Stimulated activated CD8-positive, alpha-beta memory T cell treated with anti-CD3 and anti-CD28 coated beads, Interleukin-4, amount 100 ng/mL, for 24 hours (primary cell): Measurements from ENCODE around the gene ARHGAP18.

ENCODE experiments used
- DNase-seq: peaks from one replicate; pipeline ENCODE4 v3.0.0-alpha.2; 2020; ENCODE audit warnings: low read depth

Gene ARHGAP18

GRCh38 chr6:129709769-129710449, at the start of gene ARHGAP18:
Gene ARHGAP18, minus strand, starts transcription at chr6:129710177. Its CDS starts 41 bp downstream, at chr6:129710136.
- DNase-seq = peak; percentile 63

- no peak for DNase-seq
These were observed 45.8 kb upstream of the ARHGAP18 start for GRCh38 chr6:129755787-129756186.

GRCh38 chr6:129754750-129755149, 44.8 kb upstream of the ARHGAP18 start:
- DNase-seq = no peak

GRCh38 chr6:129753422-129753821, 43.4 kb upstream of the ARHGAP18 start:
- DNase-seq = no peak

DNA sequence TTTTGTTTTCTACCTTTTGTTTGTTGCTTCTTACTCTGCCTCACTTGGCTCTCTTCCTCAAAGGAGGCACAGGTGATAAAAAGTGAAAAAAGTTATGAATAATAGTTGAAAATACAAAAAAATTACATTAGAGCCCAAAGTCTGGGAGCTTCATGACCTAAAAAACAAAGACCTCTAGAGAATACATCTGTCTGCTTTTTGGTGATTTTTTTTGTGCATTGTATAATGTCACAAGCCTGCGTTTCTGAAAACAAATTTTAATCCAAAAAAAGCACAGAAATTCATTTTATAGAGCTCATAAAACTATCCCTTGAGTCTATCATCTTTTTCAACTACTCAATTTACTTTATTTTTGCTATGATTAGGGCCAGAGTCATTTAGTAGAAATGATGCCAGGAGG, 41.4 kb upstream of the ARHGAP18 start:
- no peak for DNase-seq

DNA sequence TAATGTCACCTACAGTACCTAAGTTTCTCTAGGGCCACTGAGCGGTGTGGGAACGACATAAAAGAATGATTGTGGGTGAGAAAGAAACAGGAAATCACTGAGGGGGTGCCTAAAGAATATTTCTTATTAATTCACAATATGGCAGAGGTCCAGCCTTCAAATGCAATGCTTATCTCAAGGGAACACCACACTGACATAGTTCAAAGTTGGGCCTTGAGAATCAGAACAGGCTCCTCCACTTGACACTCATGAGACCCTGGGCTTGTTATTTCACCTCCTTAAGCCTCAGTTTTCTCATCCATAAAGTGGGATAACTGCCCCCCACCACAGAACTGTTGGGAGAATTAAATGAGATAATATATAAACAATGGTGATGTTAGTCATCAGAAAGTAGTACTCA, 40.4 kb upstream of the ARHGAP18 start:
- no peak for DNase-seq

DNA sequence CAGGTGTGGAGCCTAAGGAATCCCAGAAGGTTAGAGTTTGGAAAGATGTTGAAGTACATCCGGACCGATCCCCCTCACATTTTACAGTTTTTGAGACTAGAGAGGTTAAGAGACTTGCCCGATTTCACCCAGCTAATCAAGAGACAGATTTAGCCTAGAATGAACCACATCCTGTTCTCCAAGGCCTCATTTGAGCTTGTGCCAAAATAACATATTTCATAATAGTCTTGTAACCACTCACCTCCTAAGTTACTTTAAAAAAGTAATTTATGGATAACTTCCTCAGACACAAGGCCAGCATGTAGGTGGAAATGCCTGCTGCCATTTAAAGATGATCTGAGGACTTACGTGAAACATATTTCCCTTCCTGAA, 39.8 kb upstream of the ARHGAP18 start:
- DNase-seq = no peak

DNA sequence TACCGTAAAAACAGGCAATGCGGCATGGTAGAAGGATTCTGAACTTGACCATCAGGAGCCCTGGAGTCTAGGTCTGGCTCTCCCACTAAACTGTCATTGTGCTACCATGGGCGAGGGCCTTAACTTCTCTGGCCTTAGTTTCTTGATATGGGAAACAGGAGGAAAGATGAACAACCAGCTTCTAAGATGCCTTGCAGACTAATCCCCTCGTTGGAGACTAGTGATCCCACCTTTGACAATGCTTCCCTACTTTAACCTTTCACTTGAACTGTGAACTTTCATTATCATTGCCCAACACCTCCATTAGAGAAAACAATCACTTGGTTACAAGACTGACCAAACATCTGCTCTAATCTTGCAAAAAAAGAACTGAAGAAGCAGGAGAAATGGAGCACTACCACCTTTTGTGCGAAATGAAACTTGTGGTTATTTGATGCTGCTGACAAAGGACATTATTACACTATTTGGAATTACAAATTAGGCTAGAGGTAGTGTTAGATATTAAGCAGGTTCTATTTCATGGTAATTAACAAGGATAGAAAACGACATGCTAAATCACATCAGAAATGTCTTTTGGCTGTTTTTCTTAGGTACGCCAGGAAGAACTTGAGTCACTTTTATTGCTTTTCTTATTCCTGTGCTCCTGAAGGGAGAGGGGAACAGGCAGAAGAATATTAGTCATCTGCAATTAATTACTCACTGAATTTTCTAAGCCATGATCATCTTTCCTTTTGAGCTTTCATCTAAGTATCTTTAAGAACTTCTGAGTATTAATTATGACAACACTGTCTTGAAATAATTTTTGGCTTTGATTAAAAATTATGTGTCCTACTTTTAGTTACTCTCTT, 39.1 kb upstream of the ARHGAP18 start:
- no peak for DNase-seq

DNA sequence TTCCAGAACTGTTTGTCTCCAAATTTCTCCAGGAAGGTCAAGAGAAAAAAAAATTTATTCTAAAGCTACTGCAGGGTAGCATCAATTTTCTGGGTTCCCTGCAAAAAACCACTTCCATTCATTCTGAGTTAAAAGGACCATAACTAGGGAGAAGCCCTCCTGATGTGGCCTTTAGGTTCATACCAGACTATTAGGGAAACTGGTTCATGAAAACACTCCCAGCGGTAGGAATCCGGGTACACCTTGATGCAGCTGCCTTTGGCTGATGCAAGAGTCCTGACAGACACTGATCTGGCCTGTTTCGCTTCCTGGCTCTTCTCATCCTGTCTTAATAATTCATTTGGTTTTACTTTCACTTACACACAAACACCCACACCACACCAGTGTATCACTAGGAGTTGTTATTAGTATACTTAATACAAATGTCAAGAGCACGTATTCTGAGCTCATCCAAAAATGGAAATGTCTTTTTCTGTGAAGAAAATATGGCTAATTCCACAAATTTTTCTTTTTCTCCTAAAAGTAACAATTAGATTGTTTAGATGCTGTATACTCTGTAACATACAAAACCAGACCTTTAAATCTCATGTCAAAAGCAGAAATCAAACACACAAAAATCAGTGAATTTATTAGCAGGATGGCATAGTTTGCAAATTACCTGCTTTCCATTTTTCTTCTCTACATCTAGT, 38.4 kb upstream of the ARHGAP18 start:
- DNase-seq = peak; percentile 10

GRCh38 chr6:129747588-129748112, 37.7 kb upstream of the ARHGAP18 start:
- DNase-seq = no peak

DNA sequence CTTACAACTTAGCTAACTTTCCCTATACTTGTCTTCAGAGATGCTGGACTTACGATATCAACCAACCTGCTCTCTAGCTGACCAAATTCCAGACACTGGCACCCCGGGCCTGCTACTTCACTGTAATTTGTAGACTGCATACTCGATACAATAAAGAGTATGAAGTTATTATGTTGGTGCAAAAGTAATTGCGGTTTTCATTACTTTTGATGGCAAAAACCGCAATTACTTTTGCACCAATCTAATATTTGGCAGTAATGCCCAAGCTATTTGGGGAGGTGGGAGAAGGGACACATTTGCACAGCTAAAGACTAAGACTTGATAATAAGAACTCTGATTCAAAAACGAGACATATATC, 34.9 kb upstream of the ARHGAP18 start:
- no peak for DNase-seq

DNA sequence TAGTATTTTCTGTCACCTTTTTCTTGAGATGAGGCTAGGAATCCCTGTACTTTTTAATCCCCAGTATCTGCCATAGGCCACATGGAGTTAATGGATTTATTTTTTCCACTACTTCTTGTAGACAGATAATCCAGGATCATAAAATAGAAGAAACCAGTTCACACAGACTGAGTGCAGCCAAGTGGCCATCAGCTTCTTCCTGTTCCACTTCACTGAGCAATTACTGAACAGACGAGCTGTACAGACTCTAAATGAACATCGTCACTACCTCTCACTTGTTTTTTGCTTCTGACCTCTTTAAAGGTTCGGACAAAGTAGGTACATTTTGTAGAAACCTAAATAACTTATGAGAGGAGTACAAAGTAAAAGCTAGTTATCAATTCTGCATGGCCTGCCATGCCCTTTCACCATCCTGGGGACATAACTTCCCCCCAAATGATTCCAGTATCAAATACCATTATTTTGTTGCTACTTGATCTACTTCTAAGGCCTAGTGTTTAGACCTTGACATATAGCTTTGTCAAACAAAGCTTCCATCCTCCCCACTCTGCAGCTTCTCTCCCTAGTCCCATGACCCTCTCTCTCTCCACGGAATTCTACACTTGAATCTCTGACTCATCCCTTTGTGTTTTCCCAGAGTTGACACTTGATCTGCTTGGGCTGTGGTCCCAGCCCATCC, 34.4 kb upstream of the ARHGAP18 start:
- no peak for DNase-seq

DNA sequence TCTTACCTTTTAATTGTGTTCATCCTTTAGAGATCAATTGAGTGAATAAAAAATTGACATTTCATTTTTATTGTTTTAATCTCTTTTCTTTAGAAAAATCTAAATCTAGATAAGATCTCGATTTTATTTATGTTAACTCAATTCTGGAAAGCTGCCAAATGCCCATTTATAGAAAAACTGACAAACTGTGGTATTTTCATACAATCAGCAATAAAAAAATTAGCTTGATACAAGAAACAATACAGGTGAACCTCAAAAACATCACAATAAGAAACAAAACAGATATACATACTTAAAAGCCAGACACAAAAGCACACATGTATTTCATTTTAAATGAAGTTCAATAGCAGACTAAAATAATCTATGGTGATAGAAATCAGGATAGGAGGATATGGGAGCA, 30.0 kb upstream of the ARHGAP18 start:
- no peak for DNase-seq

GRCh38 chr6:129736105-129736504, 26.1 kb upstream of the ARHGAP18 start:
- DNase-seq = no peak

DNA sequence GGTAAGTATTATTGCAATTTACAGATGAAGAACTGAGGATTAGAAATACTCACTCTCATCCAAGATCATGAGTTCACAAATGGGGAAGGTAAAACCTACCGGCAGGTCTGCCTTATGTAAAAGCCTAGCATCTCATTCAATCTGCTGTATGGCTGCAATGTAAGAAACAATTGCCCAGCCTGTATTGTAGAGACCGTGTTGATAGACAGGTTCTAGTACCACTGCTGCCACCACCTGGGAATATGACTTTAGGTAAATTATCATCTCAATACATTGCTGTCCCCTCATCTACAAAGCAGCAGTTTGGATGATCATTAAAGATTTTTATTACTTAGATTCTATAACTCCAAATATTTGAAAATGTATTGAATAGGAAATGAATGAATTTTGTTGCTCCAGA, 23.3 kb upstream of the ARHGAP18 start:
- no peak for DNase-seq

GRCh38 chr6:129732542-129732941, 22.6 kb upstream of the ARHGAP18 start:
- no peak for DNase-seq

DNA sequence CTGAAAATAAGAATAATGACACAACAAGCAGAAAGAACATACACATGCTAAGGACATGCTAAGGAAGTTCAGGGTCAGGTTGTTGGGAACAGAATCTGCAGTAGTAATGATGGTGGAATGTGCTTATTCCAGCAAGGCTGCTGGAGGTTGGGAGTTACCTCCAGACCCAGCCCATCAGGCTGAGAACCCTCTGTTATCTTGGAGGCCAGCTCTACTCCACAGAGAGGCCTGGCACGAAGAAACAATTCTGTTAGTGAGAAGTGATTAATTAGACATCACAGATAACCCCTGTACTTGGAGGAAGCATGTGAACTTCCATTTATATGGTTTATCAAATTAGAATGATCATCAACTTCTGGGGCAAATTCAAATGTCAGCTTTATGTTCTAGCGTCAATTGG, 22.1 kb upstream of the ARHGAP18 start:
- DNase-seq = no peak

GRCh38 chr6:129731428-129731827, 21.5 kb upstream of the ARHGAP18 start:
- DNase-seq = no peak

- DNase-seq = no peak
These were observed 20.6 kb upstream of the ARHGAP18 start for GRCh38 chr6:129730477-129731165.

GRCh38 chr6:129726650-129727049, 16.7 kb upstream of the ARHGAP18 start:
- DNase-seq = no peak

GRCh38 chr6:129725341-129725740, 15.4 kb upstream of the ARHGAP18 start:
- no peak for DNase-seq

DNA sequence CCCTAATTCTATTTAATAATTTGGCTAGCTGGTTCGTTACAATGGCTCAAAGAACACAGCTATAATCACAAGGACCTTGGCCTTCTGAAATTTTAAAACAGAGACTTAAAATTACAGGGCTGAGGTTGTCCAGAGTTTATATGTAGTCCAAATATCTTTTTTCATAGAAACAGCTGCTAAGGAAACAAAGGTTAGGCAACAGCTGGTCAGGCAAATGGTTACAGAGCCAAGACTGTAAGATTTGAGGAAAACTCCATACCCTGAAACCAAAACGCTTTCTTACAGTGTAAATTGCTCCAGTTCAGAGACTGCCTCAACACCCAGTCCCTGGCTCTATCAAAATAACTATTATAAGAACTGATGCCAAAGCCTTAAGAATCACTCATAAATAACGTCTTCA, 9.7 kb upstream of the ARHGAP18 start:
- no peak for DNase-seq
